ENCODE results near the gene EPHB2. TPM values are rescaled to one million over a fixed set of nuclear protein-coding genes. Genes with fewer than 3 reads are reported as not detected.

Gene EPHB2
- total and polyA plus RNA-seq, 2 of the 8 experiments (the other 6 are each of a cell fraction or from before 2014, with no cell fraction given) = 15.8 to 17.2 TPM

DNA sequence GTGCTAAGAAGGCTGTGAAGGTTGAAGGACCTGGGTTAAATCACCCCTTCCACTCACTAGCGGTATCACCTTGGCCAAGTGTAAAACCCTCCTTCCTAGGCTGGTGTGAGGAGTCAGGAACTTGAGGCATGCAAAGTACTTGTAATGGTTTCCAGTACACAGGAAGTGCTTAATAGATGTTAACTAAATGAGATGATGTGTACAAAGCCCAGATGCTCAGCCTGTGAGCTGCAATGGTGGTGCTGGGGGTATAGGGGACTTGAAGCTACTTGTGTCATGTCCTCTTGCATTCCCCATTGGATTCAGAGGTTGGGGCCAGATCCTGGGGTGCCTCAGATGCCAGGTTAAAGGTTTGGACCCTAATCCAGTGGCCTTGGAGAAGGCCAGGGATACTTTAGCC lies 75.5 kb downstream of the EPHB2 start (continued):
- TF ChIP-seq, protein P1, sequence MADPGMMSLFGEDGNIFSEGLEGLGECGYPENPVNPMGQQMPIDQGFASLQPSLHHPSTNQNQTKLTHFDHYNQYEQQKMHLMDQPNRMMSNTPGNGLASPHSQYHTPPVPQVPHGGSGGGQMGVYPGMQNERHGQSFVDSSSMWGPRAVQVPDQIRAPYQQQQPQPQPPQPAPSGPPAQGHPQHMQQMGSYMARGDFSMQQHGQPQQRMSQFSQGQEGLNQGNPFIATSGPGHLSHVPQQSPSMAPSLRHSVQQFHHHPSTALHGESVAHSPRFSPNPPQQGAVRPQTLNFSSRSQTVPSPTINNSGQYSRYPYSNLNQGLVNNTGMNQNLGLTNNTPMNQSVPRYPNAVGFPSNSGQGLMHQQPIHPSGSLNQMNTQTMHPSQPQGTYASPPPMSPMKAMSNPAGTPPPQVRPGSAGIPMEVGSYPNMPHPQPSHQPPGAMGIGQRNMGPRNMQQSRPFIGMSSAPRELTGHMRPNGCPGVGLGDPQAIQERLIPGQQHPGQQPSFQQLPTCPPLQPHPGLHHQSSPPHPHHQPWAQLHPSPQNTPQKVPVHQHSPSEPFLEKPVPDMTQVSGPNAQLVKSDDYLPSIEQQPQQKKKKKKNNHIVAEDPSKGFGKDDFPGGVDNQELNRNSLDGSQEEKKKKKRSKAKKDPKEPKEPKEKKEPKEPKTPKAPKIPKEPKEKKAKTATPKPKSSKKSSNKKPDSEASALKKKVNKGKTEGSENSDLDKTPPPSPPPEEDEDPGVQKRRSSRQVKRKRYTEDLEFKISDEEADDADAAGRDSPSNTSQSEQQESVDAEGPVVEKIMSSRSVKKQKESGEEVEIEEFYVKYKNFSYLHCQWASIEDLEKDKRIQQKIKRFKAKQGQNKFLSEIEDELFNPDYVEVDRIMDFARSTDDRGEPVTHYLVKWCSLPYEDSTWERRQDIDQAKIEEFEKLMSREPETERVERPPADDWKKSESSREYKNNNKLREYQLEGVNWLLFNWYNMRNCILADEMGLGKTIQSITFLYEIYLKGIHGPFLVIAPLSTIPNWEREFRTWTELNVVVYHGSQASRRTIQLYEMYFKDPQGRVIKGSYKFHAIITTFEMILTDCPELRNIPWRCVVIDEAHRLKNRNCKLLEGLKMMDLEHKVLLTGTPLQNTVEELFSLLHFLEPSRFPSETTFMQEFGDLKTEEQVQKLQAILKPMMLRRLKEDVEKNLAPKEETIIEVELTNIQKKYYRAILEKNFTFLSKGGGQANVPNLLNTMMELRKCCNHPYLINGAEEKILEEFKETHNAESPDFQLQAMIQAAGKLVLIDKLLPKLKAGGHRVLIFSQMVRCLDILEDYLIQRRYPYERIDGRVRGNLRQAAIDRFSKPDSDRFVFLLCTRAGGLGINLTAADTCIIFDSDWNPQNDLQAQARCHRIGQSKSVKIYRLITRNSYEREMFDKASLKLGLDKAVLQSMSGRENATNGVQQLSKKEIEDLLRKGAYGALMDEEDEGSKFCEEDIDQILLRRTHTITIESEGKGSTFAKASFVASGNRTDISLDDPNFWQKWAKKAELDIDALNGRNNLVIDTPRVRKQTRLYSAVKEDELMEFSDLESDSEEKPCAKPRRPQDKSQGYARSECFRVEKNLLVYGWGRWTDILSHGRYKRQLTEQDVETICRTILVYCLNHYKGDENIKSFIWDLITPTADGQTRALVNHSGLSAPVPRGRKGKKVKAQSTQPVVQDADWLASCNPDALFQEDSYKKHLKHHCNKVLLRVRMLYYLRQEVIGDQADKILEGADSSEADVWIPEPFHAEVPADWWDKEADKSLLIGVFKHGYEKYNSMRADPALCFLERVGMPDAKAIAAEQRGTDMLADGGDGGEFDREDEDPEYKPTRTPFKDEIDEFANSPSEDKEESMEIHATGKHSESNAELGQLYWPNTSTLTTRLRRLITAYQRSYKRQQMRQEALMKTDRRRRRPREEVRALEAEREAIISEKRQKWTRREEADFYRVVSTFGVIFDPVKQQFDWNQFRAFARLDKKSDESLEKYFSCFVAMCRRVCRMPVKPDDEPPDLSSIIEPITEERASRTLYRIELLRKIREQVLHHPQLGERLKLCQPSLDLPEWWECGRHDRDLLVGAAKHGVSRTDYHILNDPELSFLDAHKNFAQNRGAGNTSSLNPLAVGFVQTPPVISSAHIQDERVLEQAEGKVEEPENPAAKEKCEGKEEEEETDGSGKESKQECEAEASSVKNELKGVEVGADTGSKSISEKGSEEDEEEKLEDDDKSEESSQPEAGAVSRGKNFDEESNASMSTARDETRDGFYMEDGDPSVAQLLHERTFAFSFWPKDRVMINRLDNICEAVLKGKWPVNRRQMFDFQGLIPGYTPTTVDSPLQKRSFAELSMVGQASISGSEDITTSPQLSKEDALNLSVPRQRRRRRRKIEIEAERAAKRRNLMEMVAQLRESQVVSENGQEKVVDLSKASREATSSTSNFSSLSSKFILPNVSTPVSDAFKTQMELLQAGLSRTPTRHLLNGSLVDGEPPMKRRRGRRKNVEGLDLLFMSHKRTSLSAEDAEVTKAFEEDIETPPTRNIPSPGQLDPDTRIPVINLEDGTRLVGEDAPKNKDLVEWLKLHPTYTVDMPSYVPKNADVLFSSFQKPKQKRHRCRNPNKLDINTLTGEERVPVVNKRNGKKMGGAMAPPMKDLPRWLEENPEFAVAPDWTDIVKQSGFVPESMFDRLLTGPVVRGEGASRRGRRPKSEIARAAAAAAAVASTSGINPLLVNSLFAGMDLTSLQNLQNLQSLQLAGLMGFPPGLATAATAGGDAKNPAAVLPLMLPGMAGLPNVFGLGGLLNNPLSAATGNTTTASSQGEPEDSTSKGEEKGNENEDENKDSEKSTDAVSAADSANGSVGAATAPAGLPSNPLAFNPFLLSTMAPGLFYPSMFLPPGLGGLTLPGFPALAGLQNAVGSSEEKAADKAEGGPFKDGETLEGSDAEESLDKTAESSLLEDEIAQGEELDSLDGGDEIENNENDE (IDR thresholded peaks at IDR 0.05; ENCODE audit: insufficient replicate concordance, low read length) = no peak
- TF ChIP-seq CREB1 (IDR thresholded peaks at IDR 0.05) (no peak), EGR1 (IDR thresholded peaks at IDR 0.05; ENCODE audit: borderline replicate concordance, low read depth, low read length) (no peak), POU5F1 (IDR thresholded peaks at IDR 0.05; ENCODE audit: low read depth, low read length) (no peak), CEBPB (IDR thresholded peaks at IDR 0.05; ENCODE audit: low read depth, low read length) (no peak), TEAD4 (IDR thresholded peaks at IDR 0.05; ENCODE audit: low read depth, low read length) (no peak), BACH1 (IDR thresholded peaks at IDR 0.05; ENCODE audit: low read length) (no peak), EP300 (IDR thresholded peaks at IDR 0.05; ENCODE audit: borderline replicate concordance in 1 of 2, low read depth in 2 of 2, low read length in 2 of 2) (no peak)
